ENCODE results near the gene CRABP2. TPM values are rescaled to one million over a fixed set of nuclear protein-coding genes. Genes with fewer than 3 reads are reported as not detected.

The CRABP2 gene
- total and polyA plus RNA-seq, 11 donors, result 0.46 to 11.4 (median 1.4) TPM; not detected in 3

DNA sequence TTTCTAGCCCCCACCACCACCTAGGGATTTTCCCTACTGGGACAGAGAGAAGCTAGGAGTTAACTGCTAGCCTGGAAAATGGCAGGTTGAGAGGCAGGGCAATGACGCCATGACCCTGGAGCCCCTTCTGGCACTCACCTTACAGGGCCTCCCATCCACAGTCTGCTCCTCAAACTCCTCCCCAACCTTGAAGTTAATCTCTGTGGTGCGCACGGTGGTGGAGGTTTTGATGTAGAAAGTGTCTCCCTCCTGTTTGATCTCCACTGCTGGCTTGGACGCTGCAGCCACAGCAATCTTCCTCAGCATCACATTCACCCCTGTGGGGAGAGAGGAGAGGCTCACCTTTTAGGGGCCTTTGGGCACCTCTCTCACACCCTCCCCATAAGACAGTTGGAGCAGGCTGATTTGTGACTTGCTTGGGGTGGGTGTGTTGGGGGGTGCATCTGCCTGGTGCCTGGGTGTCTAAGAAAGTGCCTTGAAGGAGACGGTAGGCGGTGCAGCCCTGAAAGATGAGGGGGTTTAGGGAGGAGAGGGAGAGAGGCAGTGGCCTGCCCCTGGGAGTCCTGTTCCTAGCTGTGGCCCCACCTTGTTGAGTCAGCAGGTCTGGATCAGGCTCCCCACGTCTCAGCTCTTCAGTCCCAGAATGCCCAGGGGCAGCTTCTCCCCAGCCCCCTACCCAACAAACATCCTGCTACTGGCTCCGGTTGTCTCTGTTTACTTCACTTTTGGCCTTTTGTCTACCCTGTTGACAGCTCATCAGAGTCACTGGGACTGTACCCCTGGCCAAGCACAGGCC is 4.4 kb downstream of the CRABP2 start:
- Histone ChIP-seq H3K9me3 (no peaks in the 10 kb centered on the region), H3K27me3 (peaks cover 0 to 51% (median 37%) of the 10 kb centered on the region in 9 donors), H3K4me3 (no peak overlapping the region), H3K27ac (no peak overlapping the region), H3K4me1 (peaks cover 0 to 20% (median 16%) of the 10 kb centered on the region in 12 donors), H3K36me3 (no peaks in the 10 kb centered on the region)
- intact Hi-C loops (cut with DNase I), result no loop called here
- TF ChIP-seq, protein P1, sequence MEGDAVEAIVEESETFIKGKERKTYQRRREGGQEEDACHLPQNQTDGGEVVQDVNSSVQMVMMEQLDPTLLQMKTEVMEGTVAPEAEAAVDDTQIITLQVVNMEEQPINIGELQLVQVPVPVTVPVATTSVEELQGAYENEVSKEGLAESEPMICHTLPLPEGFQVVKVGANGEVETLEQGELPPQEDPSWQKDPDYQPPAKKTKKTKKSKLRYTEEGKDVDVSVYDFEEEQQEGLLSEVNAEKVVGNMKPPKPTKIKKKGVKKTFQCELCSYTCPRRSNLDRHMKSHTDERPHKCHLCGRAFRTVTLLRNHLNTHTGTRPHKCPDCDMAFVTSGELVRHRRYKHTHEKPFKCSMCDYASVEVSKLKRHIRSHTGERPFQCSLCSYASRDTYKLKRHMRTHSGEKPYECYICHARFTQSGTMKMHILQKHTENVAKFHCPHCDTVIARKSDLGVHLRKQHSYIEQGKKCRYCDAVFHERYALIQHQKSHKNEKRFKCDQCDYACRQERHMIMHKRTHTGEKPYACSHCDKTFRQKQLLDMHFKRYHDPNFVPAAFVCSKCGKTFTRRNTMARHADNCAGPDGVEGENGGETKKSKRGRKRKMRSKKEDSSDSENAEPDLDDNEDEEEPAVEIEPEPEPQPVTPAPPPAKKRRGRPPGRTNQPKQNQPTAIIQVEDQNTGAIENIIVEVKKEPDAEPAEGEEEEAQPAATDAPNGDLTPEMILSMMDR (IDR thresholded peaks at IDR 0.05), result no peak
- TF ChIP-seq POLR2A (IDR thresholded peaks at IDR 0.05), result no peak
- DNase-seq (no peak), ATAC-seq (no peak)
- 83 to 91% (median 89%) methylated on average over 8 of the region's 8 CpGs for WGBS, 4 donors

DNA sequence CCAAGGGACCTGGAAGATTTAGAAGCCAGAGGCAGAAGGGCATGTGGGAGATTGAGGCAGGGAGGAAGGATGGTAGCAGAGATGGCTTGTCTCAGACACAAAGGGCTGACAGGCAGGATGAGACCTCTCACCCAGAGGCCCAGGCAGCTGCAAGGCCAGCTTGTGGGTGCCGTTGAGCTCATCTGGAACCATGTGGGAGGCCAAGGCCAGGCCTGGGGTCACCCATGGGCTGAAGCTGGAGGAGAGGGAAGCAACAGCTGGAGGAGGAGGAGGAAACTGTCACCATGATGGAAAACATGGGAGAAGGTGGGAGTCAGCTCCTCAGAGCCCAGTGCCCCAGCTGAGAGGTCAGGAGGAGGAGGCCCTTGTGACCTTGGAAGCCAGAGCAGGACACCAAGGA is 6.4 kb downstream of the CRABP2 start:
- Histone ChIP-seq H3K36me3 (no peaks in the 10 kb centered on the region), H3K4me1 (peaks cover 0 to 2% (median 0%) of the 10 kb centered on the region in 12 donors), H3K4me3 (no peak overlapping the region), H3K27me3 (peaks cover 0 to 42% (median 20%) of the 10 kb centered on the region in 9 donors), H3K9me3 (no peaks in the 10 kb centered on the region), H3K27ac (no peak overlapping the region)
- intact Hi-C loops (cut with DNase I), result loop anchor here in 2 of 10 donors (10.0 kb wide), 2 partner anchors 166 to 186 kb away; partner anchors contain the start of gene NTRK1 (in 1 of the 2)
- ATAC-seq (no peak), DNase-seq (no peak)
- WGBS, 4 donors, result 40 to 70% (median 60%) methylated on average over 1 of the region's 1 CpG
- TF ChIP-seq, protein P1 (IDR thresholded peaks at IDR 0.05), result no peak
- no peak for TF ChIP-seq POLR2A (IDR thresholded peaks at IDR 0.05)

DNA sequence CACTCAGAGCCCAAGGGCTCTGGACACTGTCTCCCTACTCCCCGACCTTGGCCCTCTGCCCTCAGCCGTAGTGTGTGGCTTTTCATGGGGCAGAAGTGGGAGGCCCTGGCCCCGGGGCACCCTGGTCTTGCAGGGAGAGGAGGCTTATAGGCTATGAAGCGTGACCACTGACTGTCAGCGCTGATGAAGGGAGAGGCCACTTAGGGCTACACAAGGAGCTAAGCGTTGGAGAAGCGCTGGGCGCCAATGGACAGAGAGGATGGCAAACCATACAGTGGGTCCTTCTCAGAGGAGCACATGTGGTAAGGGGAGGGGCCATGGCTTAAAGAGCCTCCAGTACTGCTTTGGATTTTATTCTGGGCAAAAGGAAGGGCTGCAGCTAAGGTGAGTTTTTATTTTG is 7.9 kb downstream of the CRABP2 start:
- intact Hi-C loops (cut with DNase I), result loop anchor here in 2 of 10 donors (10.0 kb wide), 2 partner anchors 167 to 187 kb away; partner anchors contain the start of gene NTRK1 (in 1 of the 2)
- 77 to 90% (median 87%) methylated on average over 7 to 8 of the region's 8 CpGs for WGBS, 4 donors
- Histone ChIP-seq H3K4me1 (peaks cover 0 to 7% (median 0%) of the 10 kb centered on the region in 12 donors), H3K9me3 (no peaks in the 10 kb centered on the region), H3K36me3 (no peaks in the 10 kb centered on the region), H3K27ac (no peak overlapping the region), H3K4me3 (no peak overlapping the region), H3K27me3 (peaks cover 0 to 39% (median 17%) of the 10 kb centered on the region in 9 donors)
- TF ChIP-seq POLR2A (IDR thresholded peaks at IDR 0.05), result no peak
- TF ChIP-seq, protein P1 (IDR thresholded peaks at IDR 0.05), result no peak
- no peak for ATAC-seq
- no peak for DNase-seq

DNA sequence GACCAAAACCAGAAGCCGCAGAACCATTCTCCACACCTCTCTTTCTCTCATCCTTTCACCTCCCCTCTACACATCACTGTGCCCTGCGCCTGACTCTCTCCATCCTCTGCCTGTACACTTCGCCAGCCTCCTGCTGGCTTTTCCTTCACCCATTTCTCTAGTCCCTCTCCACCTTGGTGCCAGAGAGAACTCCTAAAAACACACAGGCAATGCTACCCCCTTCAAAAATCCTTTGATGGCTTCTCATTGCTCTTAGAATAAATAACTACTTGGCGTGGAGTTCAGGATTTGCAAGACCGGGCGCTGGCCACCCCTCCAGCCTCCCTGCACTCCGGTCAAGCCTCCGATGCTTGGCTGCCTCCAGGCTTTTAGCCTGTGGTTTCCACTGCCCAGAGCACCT is 8.6 kb downstream of the CRABP2 start:
- no peaks in the 10 kb centered on the region for H3K9me3 ChIP-seq
- peaks cover 0 to 37% (median 17%) of the 10 kb centered on the region in 9 donors for H3K27me3 ChIP-seq
- peaks cover 0 to 8% (median 0%) of the 10 kb centered on the region in 12 donors for H3K4me1 ChIP-seq
- WGBS, 4 donors, result 93 to 98% (median 95%) methylated on average over 8 of the region's 8 CpGs
- peak in 1 of 5 donors; percentile 15 for DNase-seq
- H3K4me3 ChIP-seq, result no peak overlapping the region
- no peak for ATAC-seq
- no peaks in the 10 kb centered on the region for H3K36me3 ChIP-seq
- TF ChIP-seq, protein P1 (IDR thresholded peaks at IDR 0.05), result no peak
- TF ChIP-seq POLR2A (IDR thresholded peaks at IDR 0.05), result no peak
- H3K27ac ChIP-seq, result no peak overlapping the region
- intact Hi-C loops (cut with DNase I), result loop anchor here in 2 of 10 donors (10.0 kb wide), 2 partner anchors 168 to 188 kb away; partner anchors contain the start of gene NTRK1 (in 1 of the 2)

All from heart left ventricle (tissue), 16 donors.